Nephron progenitor cell (in vitro differentiated cells): ENCODE measurements around the gene NUDT6.

Source experiments
- DNase-seq: peaks from one replicate; pipeline ENCODE4 v3.0.0; 2021
- H3K27ac Mint-ChIP-seq: 2 replicates; pipeline ENCODE4 v1.8.0; 2021; ENCODE audit warnings: mild to moderate bottlenecking, moderate library complexity, mixed read lengths
- H3K27me3 Mint-ChIP-seq: 2 replicates; pipeline ENCODE4 v1.8.0; 2021; ENCODE audit warnings: mild to moderate bottlenecking, low read depth, mixed read lengths; ENCODE audit not compliant: poor library complexity
- H3K36me3 Mint-ChIP-seq: 2 replicates; pipeline ENCODE4 v1.8.0; 2021; ENCODE audit warnings: low read depth, mixed read lengths
- H3K4me1 Mint-ChIP-seq: 2 replicates; pipeline ENCODE4 v1.8.0; 2021; ENCODE audit warnings: mixed read lengths
- H3K4me3 Mint-ChIP-seq: 2 replicates; pipeline ENCODE4 v1.8.0; 2021; ENCODE audit warnings: mild to moderate bottlenecking, moderate library complexity, mixed read lengths
- H3K9me3 Mint-ChIP-seq: 2 replicates; pipeline ENCODE4 v1.8.0; 2021; ENCODE audit warnings: mild to moderate bottlenecking, moderate library complexity, mixed read lengths
- CTCF ChIP-seq: fragments of 200-600 bp; sonication (generic); IDR thresholded peaks from 2 replicates; pipeline ENCODE4 v1.5.0; 2021; ENCODE audit warnings: antibody characterized with exemption

Gene NUDT6

GRCh38 chr4:122912810-122913575, 9.4 kb downstream of the NUDT6 start:
- Mint-ChIP-seq H3K27ac (no peak overlapping the region), H3K27me3 (no peaks in the 10 kb centered on the region), H3K9me3 (no peaks in the 10 kb centered on the region), H3K4me1 (no peaks in the 10 kb centered on the region), H3K4me3 (no peak overlapping the region), H3K36me3 (peaks cover 44% of the 10 kb centered on the region)
- no peak for TF ChIP-seq CTCF
- DNase-seq: no peak

GRCh38 chr4:122911588-122911987, 10.8 kb downstream of the NUDT6 start:
- TF ChIP-seq CTCF: no peak
- Mint-ChIP-seq H3K9me3 (no peaks in the 10 kb centered on the region), H3K4me1 (no peaks in the 10 kb centered on the region), H3K27ac (peak overlapping the region; percentile 47), H3K4me3 (no peak overlapping the region), H3K36me3 (peaks cover 47% of the 10 kb centered on the region), H3K27me3 (no peaks in the 10 kb centered on the region)
- no peak for DNase-seq

GRCh38 chr4:122909683-122910082, 12.7 kb downstream of the NUDT6 start:
- no peak overlapping the region for H3K4me3 Mint-ChIP-seq
- H3K9me3 Mint-ChIP-seq: no peaks in the 10 kb centered on the region
- H3K27me3 Mint-ChIP-seq: no peaks in the 10 kb centered on the region
- peaks cover 50% of the 10 kb centered on the region for H3K36me3 Mint-ChIP-seq
- no peak overlapping the region for H3K27ac Mint-ChIP-seq
- TF ChIP-seq CTCF: no peak
- no peak for DNase-seq
- H3K4me1 Mint-ChIP-seq: no peaks in the 10 kb centered on the region

- Mint-ChIP-seq H3K4me1 (no peaks in the 10 kb centered on the region), H3K27ac (no peak overlapping the region), H3K27me3 (no peaks in the 10 kb centered on the region), H3K36me3 (peaks cover 44% of the 10 kb centered on the region), H3K9me3 (no peaks in the 10 kb centered on the region), H3K4me3 (no peak overlapping the region)
- DNase-seq: no peak
- TF ChIP-seq CTCF: no peak
These were observed 14.2 kb downstream of the NUDT6 start for GRCh38 chr4:122908223-122908622.

- H3K9me3 Mint-ChIP-seq: no peaks in the 10 kb centered on the region
- H3K27me3 Mint-ChIP-seq: no peaks in the 10 kb centered on the region
- H3K36me3 Mint-ChIP-seq: peaks cover 42% of the 10 kb centered on the region
- DNase-seq: no peak
- no peak overlapping the region for H3K27ac Mint-ChIP-seq
- no peak for TF ChIP-seq CTCF
- no peak overlapping the region for H3K4me3 Mint-ChIP-seq
- no peaks in the 10 kb centered on the region for H3K4me1 Mint-ChIP-seq
These were observed 15.5 kb downstream of the NUDT6 start for GRCh38 chr4:122906859-122907305.

GRCh38 chr4:122903766-122904288, 18.6 kb downstream of the NUDT6 start:
- Mint-ChIP-seq H3K27ac (no peak overlapping the region), H3K4me3 (no peak overlapping the region), H3K9me3 (no peaks in the 10 kb centered on the region), H3K36me3 (peaks cover 54% of the 10 kb centered on the region), H3K27me3 (no peaks in the 10 kb centered on the region), H3K4me1 (no peaks in the 10 kb centered on the region)
- TF ChIP-seq CTCF: no peak
- no peak for DNase-seq
